Coronary artery (tissue), 2 donors: ENCODE measurements around the gene REG3G.

ENCODE experiments used
- DNase-seq: peaks from one replicate; pipeline ENCODE4 v3.0.0-alpha.2; 2017; ENCODE audit warnings: low spot score
- H3K27ac ChIP-seq, 2 donors: fragments of 200-600 bp; sonication (generic); one replicate each; pipeline ENCODE4 v1.5.1; 2016 to 2019
- H3K4me3 ChIP-seq: fragments of 200-600 bp; sonication (generic); 2 replicates; pipeline ENCODE4 v1.5.1; 2016; ENCODE audit warnings: mild to moderate bottlenecking, moderate library complexity
- TF ChIP-seq, protein P1 (sequence below): fragments of 200-600 bp; sonication (generic); IDR thresholded peaks from one replicate; pipeline ENCODE4 v1.5.1; 2019; ENCODE audit warnings: antibody characterized with exemption

REG3G gene

DNA sequence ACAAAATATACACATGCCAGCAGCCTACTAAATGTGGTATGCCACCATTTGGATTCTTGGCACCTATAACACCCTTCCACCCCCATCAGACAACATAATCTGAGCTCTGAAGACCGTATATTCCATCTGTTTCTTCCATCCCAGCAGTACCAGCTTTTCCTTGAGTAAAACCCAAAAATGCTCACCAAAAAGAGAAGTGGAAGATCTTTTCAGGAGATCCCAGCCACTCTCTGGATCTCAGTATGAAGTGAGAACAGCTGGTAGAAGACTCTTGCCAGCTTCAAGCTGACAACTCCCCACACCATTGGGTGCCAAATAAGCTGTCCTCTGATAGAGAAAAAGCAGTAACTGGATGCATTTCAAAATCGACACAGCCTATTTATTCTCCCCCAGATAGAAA lies 39.7 kb downstream of the REG3G start:
- no peak overlapping the region for H3K27ac ChIP-seq
- no peak overlapping the region for H3K4me3 ChIP-seq

DNA sequence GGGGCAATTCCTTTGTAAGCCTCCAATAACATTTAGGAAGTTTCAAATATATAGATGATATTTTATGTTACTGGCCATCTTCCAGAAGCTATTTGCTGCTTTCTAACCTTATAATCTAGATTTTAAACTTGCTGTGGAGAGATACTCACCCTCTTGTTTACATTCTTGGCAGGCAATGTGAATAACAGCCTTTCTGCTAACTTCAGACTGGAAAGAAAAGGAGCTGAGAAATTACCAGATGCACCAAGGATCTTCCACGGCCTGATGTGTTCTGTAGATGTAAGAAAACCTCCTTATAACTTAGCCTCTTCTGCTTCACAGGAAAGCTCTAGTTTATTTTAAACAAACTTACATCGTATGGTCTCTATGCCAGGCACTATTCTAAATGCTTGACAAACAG lies 45.6 kb downstream of the REG3G start:
- TF ChIP-seq, protein P1, sequence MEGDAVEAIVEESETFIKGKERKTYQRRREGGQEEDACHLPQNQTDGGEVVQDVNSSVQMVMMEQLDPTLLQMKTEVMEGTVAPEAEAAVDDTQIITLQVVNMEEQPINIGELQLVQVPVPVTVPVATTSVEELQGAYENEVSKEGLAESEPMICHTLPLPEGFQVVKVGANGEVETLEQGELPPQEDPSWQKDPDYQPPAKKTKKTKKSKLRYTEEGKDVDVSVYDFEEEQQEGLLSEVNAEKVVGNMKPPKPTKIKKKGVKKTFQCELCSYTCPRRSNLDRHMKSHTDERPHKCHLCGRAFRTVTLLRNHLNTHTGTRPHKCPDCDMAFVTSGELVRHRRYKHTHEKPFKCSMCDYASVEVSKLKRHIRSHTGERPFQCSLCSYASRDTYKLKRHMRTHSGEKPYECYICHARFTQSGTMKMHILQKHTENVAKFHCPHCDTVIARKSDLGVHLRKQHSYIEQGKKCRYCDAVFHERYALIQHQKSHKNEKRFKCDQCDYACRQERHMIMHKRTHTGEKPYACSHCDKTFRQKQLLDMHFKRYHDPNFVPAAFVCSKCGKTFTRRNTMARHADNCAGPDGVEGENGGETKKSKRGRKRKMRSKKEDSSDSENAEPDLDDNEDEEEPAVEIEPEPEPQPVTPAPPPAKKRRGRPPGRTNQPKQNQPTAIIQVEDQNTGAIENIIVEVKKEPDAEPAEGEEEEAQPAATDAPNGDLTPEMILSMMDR, result no peak
- Histone ChIP-seq H3K4me3 (no peak overlapping the region), H3K27ac (no peak overlapping the region)
- no peak for DNase-seq

More for the DNA sequence above, 39.7 kb downstream of the REG3G start:
- no peak for DNase-seq
- TF ChIP-seq, protein P1, result no peak
